ENCODE data around the gene OR13F1. TPM values are rescaled to one million over a fixed set of nuclear protein-coding genes. Genes with fewer than 3 reads are reported as not detected.

Gene OR13F1, protein sequence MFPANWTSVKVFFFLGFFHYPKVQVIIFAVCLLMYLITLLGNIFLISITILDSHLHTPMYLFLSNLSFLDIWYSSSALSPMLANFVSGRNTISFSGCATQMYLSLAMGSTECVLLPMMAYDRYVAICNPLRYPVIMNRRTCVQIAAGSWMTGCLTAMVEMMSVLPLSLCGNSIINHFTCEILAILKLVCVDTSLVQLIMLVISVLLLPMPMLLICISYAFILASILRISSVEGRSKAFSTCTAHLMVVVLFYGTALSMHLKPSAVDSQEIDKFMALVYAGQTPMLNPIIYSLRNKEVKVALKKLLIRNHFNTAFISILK
- total RNA-seq = not detected
- not detected for polyA plus RNA-seq

DNA sequence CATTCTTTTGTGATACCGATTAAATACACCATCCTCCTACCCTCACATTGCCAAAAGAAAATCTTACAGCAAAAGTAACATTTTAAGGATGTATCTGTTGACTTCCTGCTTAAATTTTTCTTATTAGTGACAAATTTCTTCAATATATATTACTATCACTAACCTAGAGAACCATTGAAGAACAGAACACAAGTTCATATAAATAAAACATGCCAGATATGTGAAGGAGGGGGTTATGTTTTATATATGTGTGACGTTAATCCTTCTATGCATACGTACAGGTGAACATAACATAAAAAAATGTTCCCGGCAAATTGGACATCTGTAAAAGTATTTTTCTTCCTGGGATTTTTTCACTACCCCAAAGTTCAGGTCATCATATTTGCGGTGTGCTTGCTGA is at the start of gene OR13F1:
Gene OR13F1, plus strand, starts transcription at position 301 of the 400 bp plus-strand sequence. Its CDS starts 0 bp downstream, at position 301.
- Histone ChIP-seq H3K27ac (ENCODE audit: low read depth in 1 of 2, low read length in 2 of 2) (no peak within 1 kb of the TSS), H3K36me3 (ENCODE audit: control insufficient read depth in 4 of 4, insufficient read depth in 3 of 4, low read depth in 1 of 4, low read length in 3 of 4) (no peaks in the 10 kb centered on the region), H3K9ac (ENCODE audit: low read depth in 1 of 2, low read length in 2 of 2) (no peak within 1 kb of the TSS), H3K4me3 (ENCODE audit: low read depth in 1 of 3, low read length in 3 of 3) (no peak within 1 kb of the TSS), H3K27me3 (ENCODE audit: control insufficient read depth in 4 of 4, insufficient read depth in 4 of 4, low read length in 3 of 4) (no peaks in the 10 kb centered on the region), H3K4me1 (ENCODE audit: control insufficient read depth in 4 of 4, insufficient read depth in 4 of 4, low read length in 3 of 4) (no peaks in the 10 kb centered on the region), H3K9me3 (ENCODE audit: control insufficient read depth in 4 of 4, low read length in 3 of 4) (no peaks in the 10 kb centered on the region)
- DNase-seq (ENCODE audit: low spot score) = no peak
- TF ChIP-seq RXRA (IDR thresholded peaks at IDR 0.05) = no peak
- TF ChIP-seq, protein P1, sequence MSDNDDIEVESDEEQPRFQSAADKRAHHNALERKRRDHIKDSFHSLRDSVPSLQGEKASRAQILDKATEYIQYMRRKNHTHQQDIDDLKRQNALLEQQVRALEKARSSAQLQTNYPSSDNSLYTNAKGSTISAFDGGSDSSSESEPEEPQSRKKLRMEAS (IDR thresholded peaks at IDR 0.05) = no peak
- TF ChIP-seq HNF4A (conservative IDR thresholded peaks at IDR 0.05) = no peak
- TF ChIP-seq, protein P2, sequence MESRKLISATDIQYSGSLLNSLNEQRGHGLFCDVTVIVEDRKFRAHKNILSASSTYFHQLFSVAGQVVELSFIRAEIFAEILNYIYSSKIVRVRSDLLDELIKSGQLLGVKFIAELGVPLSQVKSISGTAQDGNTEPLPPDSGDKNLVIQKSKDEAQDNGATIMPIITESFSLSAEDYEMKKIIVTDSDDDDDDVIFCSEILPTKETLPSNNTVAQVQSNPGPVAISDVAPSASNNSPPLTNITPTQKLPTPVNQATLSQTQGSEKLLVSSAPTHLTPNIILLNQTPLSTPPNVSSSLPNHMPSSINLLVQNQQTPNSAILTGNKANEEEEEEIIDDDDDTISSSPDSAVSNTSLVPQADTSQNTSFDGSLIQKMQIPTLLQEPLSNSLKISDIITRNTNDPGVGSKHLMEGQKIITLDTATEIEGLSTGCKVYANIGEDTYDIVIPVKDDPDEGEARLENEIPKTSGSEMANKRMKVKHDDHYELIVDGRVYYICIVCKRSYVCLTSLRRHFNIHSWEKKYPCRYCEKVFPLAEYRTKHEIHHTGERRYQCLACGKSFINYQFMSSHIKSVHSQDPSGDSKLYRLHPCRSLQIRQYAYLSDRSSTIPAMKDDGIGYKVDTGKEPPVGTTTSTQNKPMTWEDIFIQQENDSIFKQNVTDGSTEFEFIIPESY (IDR thresholded peaks at IDR 0.05) = no peak
- TF ChIP-seq SP1 (IDR thresholded peaks at IDR 0.05) = no peak
- WGBS = 84% methylated on average over 5 of the region's 5 CpGs

DNA sequence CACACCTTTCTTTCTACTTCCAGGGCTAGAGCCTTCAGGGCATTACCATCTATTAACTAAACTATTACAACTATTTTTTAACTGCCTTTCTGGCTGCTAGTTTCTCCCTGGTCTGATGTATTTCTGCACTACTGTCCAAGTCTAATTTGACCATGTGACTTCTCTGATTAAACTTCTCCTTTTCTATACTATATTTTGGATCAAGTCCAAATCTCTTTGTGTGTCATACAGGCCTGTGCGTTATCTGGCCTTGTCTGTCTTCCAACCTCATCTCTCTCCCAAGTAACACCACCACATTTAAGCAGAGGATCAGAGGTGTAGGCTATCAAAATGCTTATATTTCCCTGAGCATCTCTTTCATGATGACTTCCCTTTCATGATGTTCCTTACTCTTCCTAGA is 47.2 kb upstream of the OR13F1 start:
- Histone ChIP-seq H3K9ac (ENCODE audit: low read depth in 1 of 2, low read length in 2 of 2) (no peak overlapping the region), H3K27ac (ENCODE audit: low read depth in 1 of 2, low read length in 2 of 2) (no peak overlapping the region), H3K27me3 (ENCODE audit: control insufficient read depth in 4 of 4, insufficient read depth in 4 of 4, low read length in 3 of 4) (no peaks in the 10 kb centered on the region), H3K9me3 (ENCODE audit: control insufficient read depth in 4 of 4, low read length in 3 of 4) (no peaks in the 10 kb centered on the region), H3K4me1 (ENCODE audit: control insufficient read depth in 4 of 4, insufficient read depth in 4 of 4, low read length in 3 of 4) (no peaks in the 10 kb centered on the region), H3K4me3 (ENCODE audit: low read depth in 1 of 3, low read length in 3 of 3) (no peak overlapping the region), H3K36me3 (ENCODE audit: control insufficient read depth in 4 of 4, insufficient read depth in 3 of 4, low read depth in 1 of 4, low read length in 3 of 4) (no peaks in the 10 kb centered on the region)
- WGBS = 63% methylated on average over 1 of the region's 1 CpG
- TF ChIP-seq, protein P3, sequence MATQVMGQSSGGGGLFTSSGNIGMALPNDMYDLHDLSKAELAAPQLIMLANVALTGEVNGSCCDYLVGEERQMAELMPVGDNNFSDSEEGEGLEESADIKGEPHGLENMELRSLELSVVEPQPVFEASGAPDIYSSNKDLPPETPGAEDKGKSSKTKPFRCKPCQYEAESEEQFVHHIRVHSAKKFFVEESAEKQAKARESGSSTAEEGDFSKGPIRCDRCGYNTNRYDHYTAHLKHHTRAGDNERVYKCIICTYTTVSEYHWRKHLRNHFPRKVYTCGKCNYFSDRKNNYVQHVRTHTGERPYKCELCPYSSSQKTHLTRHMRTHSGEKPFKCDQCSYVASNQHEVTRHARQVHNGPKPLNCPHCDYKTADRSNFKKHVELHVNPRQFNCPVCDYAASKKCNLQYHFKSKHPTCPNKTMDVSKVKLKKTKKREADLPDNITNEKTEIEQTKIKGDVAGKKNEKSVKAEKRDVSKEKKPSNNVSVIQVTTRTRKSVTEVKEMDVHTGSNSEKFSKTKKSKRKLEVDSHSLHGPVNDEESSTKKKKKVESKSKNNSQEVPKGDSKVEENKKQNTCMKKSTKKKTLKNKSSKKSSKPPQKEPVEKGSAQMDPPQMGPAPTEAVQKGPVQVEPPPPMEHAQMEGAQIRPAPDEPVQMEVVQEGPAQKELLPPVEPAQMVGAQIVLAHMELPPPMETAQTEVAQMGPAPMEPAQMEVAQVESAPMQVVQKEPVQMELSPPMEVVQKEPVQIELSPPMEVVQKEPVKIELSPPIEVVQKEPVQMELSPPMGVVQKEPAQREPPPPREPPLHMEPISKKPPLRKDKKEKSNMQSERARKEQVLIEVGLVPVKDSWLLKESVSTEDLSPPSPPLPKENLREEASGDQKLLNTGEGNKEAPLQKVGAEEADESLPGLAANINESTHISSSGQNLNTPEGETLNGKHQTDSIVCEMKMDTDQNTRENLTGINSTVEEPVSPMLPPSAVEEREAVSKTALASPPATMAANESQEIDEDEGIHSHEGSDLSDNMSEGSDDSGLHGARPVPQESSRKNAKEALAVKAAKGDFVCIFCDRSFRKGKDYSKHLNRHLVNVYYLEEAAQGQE (IDR thresholded peaks at IDR 0.05) = no peak
- no peak for TF ChIP-seq FOXA2 (IDR thresholded peaks at IDR 0.05)
- no peak for TF ChIP-seq GABPA (IDR thresholded peaks at IDR 0.05 in 1 of 2, conservative IDR thresholded peaks at IDR 0.05 in 1 of 2)
- TF ChIP-seq FOXA1 (IDR thresholded peaks at IDR 0.05) = no peak
- TF ChIP-seq RXRA (IDR thresholded peaks at IDR 0.05) = no peak
- no peak for TF ChIP-seq HNF4A (conservative IDR thresholded peaks at IDR 0.05)
- TF ChIP-seq, protein P2 (IDR thresholded peaks at IDR 0.05) = no peak
- TF ChIP-seq YY1 (IDR thresholded peaks at IDR 0.05) = no peak
- no peak for TF ChIP-seq RAD21 (IDR thresholded peaks at IDR 0.05)
- TF ChIP-seq NR2F2 (IDR thresholded peaks at IDR 0.05) = no peak
- TF ChIP-seq, protein P4, sequence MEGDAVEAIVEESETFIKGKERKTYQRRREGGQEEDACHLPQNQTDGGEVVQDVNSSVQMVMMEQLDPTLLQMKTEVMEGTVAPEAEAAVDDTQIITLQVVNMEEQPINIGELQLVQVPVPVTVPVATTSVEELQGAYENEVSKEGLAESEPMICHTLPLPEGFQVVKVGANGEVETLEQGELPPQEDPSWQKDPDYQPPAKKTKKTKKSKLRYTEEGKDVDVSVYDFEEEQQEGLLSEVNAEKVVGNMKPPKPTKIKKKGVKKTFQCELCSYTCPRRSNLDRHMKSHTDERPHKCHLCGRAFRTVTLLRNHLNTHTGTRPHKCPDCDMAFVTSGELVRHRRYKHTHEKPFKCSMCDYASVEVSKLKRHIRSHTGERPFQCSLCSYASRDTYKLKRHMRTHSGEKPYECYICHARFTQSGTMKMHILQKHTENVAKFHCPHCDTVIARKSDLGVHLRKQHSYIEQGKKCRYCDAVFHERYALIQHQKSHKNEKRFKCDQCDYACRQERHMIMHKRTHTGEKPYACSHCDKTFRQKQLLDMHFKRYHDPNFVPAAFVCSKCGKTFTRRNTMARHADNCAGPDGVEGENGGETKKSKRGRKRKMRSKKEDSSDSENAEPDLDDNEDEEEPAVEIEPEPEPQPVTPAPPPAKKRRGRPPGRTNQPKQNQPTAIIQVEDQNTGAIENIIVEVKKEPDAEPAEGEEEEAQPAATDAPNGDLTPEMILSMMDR (IDR thresholded peaks at IDR 0.05; ENCODE audit: low read depth, low read length, missing input control) = no peak
- no peak for TF ChIP-seq SP1 (IDR thresholded peaks at IDR 0.05)
- TF ChIP-seq JUND (IDR thresholded peaks at IDR 0.05) = no peak
- TF ChIP-seq, protein P5, sequence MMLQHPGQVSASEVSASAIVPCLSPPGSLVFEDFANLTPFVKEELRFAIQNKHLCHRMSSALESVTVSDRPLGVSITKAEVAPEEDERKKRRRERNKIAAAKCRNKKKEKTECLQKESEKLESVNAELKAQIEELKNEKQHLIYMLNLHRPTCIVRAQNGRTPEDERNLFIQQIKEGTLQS (IDR thresholded peaks at IDR 0.05) = no peak
- no peak for TF ChIP-seq EGR1 (IDR thresholded peaks at IDR 0.05; ENCODE audit: low read depth in 2 of 2)
- no peak for TF ChIP-seq TAF1 (conservative IDR thresholded peaks at IDR 0.05)
- TF ChIP-seq, protein P1 (IDR thresholded peaks at IDR 0.05) = no peak
- no peak for DNase-seq (ENCODE audit: low spot score)

All from liver (tissue), 9 donors.